Suprapubic skin (tissue), 3 donors: ENCODE results near the gene HACD2.

Experiments used
- CTCF ChIP-seq, 2 donors: fragments of 200-600 bp in 1 of 2; fragments of 450-650 bp in 1 of 2; sonication (generic) in 1 of 2; IDR thresholded peaks; one replicate each; pipeline ENCODE4 v1.5.1; 2016 to 2019; ENCODE audit warnings: antibody characterized with exemption in 2 of 2, mild to moderate bottlenecking in 1 of 2, moderate library complexity in 1 of 2
- POLR2A ChIP-seq, 2 donors: fragments of 450-650 bp; IDR thresholded peaks; one replicate each; pipeline ENCODE4 v1.6.1; 2017; ENCODE audit warnings: antibody characterized with exemption in 2 of 2, mild to moderate bottlenecking in 2 of 2, moderate library complexity in 2 of 2

- no peak for TF ChIP-seq POLR2A (IDR thresholded peaks at IDR 0.05)
- TF ChIP-seq CTCF (IDR thresholded peaks at IDR 0.05) = no peak
Observed at GRCh38 chr3:123527046-123527445, 57.8 kb downstream of the HACD2 start.
